ENCODE measurements around the gene NUP62CL.

Gene NUP62CL

GRCh38 chrX:107153005-107153404 lies 53.2 kb downstream of the NUP62CL start:
- DNase-seq (ENCODE audit: low read depth in 2 of 2) = no peak

DNA sequence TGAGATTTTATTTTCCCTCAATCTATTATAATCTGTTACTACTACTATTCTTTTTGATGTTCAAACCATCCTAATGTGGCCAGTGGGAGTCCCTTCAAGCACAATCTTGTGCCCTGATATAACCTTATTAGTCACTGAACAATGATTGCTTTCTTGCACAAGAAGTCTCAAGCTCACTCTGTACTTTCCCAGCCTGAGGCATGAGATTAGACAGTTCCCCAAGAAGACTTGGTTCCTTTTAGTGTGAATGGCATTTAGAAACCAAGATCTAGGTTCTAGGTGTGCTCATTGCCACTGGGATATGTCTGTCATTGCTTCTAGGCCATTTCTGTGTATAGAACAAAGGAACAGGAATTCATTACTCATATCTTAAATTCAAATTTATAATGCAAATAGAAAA lies 59.6 kb downstream of the NUP62CL start:
- DNase-seq (ENCODE audit: low read depth in 2 of 2) = no peak

DNA sequence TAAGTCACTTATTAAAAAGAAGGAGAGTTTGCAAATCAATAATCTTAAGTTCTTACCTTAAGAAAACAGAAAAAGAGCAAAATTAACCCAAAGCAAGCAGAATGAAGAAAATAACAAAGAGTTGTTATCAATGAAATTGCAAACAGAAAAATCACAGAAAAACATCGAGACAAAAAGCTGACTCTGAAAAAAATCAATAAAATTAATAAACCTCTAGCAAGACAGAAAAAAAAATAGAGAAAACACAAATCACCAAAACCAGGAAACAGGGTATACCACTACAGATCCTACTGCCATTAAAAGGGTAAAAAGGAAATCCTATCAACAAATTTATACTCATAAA lies 70.3 kb downstream of the NUP62CL start:
- no peak for DNase-seq (ENCODE audit: low read depth in 2 of 2)

DNA sequence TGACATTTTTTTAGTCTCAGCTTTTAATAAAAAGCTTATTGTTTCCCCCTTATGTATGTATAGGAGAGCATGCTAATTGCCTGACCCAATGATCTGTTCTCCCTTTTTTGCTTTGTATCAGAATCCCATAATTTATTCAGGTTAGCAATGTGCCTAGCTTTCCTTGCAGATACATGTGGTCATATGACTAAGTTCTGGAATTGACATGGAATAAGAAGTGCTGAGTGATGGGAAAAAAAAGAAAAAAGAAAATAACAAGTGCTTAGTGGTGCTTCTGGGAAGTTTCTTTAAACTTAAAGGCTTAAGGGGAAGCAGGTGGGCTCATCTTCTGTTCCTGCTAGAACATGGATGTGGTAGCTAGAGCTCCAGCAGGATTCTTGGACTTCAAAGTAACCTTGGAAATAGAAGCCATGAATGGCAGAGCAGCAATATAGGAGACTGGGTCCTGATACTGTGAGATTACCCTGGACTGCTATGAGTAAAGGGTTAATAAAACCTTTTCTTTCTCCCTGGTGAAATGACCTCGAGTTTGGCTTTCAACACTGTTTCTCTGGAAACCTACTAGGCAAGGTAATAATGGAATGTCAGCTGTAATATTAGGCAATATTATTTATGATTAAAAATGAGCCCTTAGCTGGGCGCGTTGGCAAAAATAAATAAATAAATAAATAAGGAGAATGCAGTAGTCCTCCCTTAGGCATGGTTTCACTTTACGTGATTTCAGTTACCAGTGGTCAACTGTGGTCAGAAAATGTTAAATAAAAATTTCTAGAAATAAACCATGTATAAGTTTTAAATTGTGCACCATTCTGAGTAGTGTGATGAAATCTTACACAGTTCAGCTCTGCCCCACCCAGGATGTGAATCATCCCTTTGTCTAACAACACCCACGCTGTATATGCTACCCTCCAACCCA lies 70.9 kb downstream of the NUP62CL start:
- DNase-seq (ENCODE audit: low read depth in 2 of 2) = no peak

GRCh38 chrX:107123750-107124149 lies 82.5 kb downstream of the NUP62CL start:
- no peak for DNase-seq (ENCODE audit: low read depth in 2 of 2)

- DNase-seq (ENCODE audit: low read depth in 2 of 2) = no peak
Observed at GRCh38 chrX:107119283-107119682, 87.0 kb downstream of the NUP62CL start.

DNA sequence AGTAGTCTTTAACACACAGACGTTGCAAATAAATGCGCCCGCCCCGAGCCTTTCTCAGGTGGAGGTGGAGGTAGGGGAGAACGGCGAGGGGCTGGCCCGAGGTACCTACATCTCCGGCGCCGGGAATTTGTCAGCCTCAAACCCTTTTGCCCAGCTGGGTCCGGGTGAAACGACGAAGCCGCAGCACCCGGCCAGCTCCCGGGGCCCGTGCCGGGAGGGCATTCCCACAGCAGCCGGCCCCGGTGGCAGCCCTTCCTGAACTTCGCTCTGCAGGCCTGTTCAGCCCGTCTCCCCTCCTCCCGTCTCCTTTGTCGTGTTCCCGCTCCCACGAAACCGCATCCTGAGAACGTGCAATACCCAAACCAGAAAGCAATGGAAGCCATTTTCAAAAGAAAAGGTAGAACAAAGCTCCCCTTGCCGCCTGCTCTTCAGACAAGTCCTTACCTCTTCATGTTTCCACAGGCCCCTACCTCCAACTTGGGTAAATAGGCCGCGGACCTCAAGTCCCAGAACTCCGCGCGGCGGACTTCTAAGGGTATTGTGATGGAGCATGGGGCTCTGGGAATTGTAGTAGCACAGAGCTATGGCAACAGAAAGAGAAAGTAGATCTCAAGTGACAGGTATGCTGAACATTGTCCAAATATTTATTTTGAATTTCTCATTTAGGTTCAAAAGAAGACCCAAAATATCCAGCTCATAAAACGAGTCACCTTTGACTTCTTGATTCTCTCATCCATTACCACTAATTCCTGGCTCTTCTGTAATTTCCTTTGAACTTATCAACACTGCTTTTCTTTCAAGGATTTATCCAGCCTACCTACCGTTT lies 87.7 kb downstream of the NUP62CL start, which contains the start of gene RBM41:
RBM41 (minus strand) TSS at position 501 of the 826 bp plus-strand sequence; CDS start at position 452, 49 bp downstream.
- DNase-seq (ENCODE audit: low read depth in 2 of 2) = peak; percentile 36 to 50

GRCh38 chrX:107117993-107118321 lies 88.3 kb downstream of the NUP62CL start:
- no peak for DNase-seq (ENCODE audit: low read depth in 2 of 2)

DNA sequence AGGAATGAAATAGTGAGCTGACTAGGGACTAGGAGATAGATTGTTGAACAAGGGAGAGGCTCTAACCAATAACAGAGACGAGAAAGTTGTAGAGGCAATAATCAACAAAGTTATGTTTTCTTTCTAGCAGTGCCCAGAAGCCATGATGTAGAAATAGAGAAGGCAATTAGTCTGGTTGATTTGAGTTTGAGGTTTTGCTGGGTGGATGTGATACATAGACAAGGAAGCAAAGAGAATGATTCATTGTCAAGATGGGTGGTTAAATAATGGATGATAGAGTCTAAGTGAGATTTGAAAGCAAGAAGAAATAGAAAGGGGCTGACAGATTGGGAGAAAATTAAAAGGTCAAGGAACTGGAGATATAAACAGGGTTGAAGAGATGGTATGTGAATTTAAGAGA lies 98.8 kb downstream of the NUP62CL start:
- DNase-seq (ENCODE audit: low read depth in 2 of 2) = no peak

- DNase-seq (ENCODE audit: low read depth in 2 of 2) = no peak
Observed at GRCh38 chrX:107102980-107103379, 103.3 kb downstream of the NUP62CL start.

DNA sequence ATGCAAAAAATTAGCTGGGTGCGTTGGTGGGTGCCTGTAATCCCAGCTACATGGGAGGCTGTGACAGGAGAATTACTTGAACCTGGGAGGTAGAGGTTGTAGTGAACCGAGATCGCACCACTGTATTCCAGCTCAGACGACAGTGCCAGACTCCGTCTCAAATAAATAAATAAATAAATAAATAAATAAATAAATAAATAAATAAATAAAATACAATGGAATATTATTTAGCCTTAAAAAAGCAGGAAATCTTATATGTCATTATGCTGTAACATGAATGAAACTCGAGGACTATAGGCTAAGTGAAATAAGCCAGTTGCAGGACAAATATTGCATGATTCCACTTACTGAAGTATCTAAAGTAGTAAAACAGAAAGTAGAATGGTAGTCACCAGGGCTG lies 130.1 kb downstream of the NUP62CL start:
- DNase-seq (ENCODE audit: low read depth in 2 of 2) = no peak
